Dermis microvascular lymphatic vessel endothelial cell (primary cell): ENCODE measurements around the gene CATSPER3. TPM values are rescaled to one million over a fixed set of nuclear protein-coding genes. Genes with fewer than 3 reads are reported as not detected.

Experiments used
- DNase-seq, 2 donors: peaks; one replicate each; pipeline versions ENCODE4 v3.0.0 to v3.0.0-alpha.2; 2010; ENCODE audit warnings: low read depth in 2 of 2
- total RNA-seq: library from RNA; depleted of rRNA; stranded (reverse); fragments of >200 nt; gene quantifications from 2 replicates; pipeline ENCODE4 v1.2.1, GENCODE V29; 2014

The CATSPER3 gene
- total RNA-seq: under 0.01 and 0.13 TPM in 2 replicates

DNA sequence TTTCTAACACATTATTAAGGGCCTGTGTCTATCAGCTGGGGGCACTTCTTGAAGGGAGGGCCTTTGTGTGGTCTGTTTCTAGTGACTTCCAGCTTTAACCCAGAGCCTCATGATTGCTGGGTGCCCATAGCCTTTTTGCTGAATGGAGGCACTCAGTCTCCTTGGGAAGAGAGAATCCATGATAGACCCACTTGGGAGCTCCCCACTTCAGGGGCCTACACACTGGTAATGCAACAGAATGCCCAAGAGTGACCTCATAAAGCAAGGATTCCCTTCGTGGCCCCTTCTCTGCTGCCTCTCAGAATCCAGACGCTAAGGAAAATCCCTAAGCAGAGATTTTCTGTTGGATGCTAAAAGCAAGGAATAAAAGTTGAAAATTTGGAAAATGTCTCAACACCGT, at the start of gene CATSPER3:
Gene CATSPER3 (plus strand): TSS at position 301 of the 400 bp plus-strand sequence. CDS start 85 bp downstream, at position 386.
- no peak for DNase-seq

DNA sequence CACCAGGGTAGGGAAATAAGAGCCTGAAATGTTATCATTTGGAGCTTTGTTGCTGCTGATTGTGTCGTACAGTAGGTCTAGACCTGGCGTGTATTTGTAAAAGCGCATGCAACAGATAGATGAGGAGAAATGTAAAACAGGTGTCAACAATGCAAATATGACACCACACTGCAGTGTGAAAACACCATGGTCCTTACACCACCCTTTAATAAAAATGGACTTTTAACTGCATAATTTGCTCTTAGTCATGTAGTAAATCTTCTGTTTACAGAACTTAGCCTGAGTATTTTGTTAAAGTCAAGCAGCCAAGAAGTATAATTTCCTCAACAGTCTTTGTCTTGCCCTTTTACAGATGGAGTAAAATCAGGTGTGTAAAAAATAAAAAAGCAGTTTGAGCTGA, 48.8 kb upstream of the CATSPER3 start:
- no peak for DNase-seq

DNA sequence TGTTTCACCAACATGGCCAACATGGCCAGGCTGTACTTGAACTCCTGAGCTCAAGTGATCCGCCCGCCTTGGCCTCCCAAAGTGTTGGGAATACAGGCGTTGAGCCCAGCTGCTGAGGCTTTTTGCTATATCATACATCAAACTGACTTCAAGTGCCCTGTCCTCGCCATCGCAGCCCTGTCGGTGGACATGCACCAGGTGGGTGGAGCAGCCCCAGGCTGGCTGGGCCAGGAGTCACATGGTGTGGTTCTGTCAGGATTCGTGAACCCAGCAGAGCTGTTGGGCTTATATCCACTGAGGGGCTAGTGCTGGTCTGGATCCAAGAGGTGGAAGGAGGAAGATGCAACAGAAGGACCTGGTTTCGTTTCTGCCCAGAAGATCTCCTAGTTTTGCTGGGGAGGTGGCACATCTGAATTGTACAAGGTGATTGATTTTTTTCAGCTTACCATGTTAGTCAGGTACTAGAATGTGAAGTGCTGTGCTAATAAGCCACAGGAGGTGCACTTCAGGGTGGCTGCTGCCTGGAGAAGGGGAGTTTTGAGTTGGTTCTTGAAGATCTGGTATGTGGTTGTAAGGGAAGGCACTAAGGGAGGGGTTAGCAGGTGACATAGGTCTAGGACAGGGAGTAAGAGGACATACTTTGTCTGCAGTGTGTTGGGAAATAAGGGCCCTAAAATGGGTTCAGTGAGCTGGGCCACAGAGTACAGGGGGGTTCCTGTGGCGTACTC, 46.7 kb upstream of the CATSPER3 start:
- DNase-seq: no peak

DNA sequence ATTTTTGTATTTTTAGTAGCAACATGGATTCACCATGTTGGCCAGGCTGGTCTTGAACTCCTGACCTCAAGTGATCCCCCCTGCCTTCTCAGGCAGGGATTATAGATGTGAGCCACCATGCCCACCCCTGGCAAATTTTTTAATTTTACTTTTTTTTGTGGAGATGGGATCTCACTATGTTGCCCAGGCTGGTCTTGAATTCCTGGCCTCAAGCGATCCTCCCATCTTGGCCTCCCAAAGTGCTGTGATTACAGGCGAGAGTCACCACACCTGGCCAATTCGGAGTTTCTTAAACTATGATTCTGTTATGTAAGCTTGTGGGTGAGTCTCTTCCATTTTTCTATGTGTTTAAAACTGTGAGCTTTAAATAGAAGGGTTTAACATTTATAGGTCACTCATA, 35.2 kb upstream of the CATSPER3 start:
- no peak for DNase-seq

DNA sequence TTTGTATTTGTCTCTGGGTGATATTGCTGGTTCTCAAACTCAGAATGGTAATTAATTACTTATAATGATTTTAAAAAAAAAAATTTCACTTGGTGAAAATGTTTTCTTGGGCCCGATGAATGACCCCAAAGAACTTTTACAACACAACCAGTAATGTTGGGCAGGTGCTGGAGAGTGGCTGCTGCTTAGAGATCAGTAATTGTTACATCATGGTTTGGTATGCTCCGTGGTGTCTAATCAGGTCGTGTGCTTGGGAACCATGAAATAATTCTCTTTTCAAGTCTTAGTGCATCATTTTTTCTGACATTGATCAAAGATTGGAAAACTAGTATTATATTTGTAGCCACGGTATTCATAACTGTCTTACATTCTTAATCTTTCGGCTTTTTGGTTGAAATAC, 33.5 kb upstream of the CATSPER3 start:
- no peak for DNase-seq

DNA sequence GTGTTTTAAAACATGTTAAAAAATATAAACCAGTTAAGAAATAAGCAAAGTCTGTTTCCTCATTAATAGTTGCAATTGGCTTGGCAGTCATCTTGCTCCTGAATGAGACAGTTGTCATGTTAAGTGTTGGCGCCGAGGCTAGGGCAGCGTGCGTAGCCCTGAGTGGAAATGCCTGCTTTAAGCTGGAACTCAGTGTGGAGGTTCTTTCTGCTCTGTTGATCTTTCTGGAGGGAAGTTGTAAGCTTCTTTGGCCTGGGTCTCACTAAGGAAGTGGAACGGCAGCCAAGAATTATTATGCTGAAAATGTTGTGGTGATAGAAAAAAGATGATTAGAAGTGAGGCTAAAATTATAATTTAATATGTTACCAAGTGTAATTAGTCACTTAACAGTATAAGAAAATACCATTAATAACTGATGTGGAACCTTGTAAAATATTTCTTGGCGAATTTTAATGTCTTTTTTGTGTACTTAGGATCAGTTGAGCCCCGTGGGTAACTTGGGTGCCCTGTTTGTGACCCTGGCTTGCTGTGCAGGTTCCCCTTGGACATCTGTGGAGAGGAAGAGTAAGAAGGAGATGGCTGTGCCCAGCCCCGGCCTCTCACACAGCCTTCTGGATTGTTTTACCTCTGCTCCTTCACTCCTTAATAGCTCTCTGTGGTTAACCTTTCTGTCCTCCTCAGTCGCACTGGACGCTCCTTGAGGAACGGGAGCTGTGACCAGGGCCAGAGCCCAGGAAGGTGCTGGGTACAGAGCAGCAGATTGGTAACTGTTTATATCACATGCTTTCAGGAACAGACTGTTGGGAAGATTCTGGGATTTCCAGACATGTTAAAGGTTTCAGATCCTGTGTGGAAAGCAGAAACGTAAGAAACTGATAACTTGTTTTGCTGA, 31.8 kb upstream of the CATSPER3 start:
- no peak for DNase-seq

DNA sequence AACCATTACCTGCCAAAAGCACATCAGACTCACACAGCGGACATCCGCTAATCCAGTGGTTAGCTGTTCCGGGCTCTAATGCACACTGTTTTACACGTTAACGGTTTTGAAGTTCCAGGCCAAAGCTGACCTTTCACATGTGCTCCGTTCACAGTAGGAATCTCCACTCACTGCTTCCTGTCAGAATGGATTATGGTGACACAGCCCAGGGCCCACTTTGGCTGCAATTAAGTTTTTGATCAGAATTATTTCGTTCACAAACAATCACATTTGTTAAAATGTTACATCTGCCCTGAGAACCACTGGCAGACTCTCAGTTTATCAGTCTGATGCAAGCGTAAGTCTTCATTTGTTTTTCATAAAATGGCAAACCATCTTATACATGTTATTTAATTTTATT, 30.2 kb upstream of the CATSPER3 start:
- DNase-seq: no peak

DNA sequence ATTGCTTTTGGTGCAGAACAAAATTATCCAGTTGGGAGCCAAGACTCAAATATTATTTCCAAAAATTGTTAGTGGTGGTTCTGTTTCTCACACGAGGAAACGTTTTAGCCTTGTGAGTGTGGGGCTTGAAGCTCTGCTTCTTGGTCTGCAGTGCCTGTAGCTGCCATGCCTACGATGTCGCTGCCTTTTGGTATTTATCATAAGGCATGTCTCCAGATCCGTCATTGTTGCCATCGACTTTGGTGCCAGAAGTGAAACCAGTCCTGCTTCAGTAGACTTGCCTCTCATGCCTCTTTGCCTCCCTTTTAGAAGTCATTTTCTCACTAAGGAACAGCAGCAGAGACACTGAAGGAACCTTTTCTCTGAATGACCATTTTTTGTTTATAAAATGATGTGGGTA, 29.7 kb upstream of the CATSPER3 start:
- DNase-seq: no peak

DNA sequence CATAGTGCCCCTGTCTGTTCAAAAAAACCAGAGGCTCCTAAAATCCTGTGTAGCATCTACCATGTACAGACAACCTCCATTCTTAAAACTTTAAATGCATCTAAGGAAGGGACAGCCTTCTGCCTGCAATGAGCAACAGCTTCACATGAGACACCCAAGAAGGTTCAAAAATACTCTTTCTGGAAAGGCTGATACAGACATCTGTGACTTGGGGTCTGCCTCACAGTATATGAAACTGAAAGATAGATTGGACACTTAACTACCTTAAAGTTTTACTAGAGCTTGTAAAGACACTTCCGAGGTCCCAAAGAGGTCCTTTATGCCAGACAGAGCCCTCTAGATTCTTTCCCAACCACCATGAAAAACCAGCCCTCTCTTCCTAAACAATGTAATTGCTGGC, 28.2 kb upstream of the CATSPER3 start:
- no peak for DNase-seq

DNA sequence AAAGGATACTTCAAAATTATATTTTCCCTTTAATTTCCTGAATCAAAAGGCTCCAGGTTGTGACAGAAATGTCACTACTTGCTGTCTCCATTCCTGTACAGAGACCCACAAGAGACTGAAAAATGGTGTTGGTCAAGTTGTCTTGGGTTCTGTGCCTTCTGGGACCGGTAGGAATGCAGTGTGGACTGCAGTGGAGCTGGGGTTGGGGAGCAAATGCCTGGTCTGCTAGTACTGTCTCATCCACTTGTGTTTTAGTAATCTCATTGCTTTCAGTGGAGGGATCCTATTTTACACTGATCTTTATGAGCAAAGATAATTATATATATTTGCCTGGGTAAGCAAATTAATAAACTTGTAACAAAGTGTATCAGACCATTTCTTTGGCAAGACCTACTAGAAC, 24.2 kb upstream of the CATSPER3 start:
- no peak for DNase-seq

DNA sequence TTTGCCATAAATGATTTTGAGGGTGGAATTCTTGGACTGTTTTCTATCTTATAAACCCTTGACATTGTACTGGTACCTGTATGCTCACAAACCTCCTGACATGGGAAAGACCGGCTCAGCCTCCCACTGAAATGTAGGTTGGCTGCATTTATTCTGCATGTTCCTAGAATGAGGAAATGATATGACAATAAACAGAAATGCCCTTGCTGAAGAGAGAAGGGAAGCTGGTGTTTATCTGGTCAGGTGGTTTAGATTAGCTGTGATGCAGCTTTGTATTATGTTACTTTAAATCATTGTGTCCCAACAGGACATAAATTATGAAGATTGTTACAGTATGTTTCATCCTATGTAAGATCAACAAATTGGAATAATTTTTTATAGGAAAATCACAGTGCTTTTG, 23.1 kb upstream of the CATSPER3 start:
- DNase-seq: no peak

DNA sequence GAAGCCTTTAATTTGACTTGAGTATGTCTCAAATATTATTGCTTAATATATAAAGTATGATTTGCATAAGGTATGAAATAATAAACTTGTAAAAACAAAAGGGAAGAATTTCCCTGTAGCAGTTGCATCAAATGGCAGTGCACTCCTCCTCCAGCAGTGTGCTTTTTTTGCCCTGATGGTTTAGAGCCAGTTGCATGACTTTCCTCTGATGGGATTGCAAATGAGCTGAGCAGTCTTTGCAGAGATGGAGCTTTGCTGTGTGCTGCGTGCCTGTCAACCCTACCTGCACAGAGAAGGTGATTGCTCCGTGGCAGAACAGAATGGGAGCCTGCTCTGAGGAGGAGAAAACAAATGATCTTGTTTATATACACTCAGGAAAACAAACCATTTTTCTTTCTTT, 22.7 kb upstream of the CATSPER3 start:
- DNase-seq: no peak

DNA sequence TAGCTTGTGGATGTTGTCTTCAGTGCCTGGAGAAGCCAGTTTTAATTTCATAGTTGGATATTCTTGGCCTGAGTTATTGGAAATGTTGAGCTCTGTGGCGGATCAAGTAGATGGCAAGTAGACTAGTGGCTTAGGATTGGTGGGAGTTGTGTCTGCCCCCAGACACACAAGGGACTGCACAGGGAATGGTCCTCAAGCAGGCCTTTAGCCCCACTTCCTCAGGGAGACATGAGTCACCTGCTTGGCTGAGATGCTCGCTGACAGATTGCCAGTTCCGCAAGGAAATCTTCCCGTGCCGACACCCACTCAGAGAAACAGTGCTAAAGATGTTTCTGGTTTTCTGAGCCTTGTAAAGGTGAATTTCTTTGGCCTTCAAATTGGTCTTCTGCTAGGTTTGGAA, 18.8 kb upstream of the CATSPER3 start:
- DNase-seq: peak in 1 of 2 donors; percentile 67

DNA sequence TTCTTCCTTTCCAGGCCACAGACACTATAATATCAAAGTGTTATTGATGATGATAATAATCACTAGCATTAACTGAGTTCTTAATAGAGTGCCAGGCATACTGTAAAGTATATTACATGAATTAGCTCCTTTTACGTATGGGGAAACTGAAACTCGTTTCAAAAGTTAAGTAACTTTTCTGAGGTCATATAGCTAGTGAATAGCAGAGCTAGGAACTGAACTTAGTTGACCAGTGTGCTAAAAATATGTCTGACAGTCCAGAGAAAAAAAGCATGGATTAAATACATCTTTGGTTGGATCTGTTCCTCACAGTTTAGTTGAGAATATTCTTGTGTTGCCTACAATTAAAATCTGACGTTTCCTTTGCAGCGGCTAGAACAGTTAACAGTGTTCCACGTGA, 18.4 kb upstream of the CATSPER3 start:
- no peak for DNase-seq

DNA sequence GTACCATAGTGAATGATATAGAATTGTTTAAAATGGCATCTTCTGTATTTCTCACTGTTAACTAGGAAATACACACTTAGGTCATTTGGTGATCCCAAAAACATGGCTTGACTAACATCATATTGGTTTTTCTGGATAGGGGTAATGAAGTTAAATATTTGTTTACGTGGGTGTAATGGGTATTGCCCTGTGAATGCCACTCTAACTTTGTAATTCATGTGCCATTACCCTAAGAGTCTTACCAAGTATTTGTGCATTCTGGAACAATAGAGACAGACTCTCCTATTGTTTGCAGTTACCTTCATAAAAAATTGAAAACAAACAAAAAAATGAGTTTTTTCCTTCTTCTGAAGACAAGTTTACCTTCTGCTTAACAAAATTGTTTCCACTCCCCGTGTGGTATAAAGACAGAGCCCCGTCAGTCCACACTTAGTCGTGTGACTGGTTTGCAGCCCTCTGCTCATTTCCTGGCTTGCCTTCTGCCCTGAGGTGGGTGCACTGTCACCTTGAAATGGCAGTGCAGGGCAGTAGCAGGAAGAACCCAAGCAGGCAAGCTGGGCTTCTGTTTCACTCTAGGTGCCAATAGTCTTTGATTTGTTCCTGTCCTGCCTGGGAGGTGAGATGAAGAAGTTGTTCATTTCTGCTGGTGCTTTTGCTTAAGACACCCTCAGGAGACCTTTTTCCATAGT, 9.6 kb upstream of the CATSPER3 start:
- no peak for DNase-seq

DNA sequence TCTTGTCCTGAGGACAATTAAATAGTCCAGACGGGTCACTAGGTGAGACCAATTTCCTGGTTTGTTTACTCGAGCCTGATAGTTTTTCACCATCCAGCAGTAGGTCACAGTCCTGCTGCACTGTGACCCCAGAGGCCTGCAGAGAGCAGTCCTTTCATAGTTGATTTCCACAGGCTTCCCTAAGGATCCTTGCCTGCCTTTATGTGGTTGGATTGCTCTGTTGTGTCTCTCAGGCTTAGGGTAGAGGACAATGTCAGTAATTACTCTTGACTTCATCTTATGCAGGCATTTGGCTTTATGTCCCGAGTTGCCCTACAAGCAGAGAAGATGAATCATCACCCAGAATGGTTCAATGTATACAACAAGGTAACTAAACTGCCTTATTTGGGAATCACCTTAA, 9.0 kb upstream of the CATSPER3 start:
- no peak for DNase-seq

DNA sequence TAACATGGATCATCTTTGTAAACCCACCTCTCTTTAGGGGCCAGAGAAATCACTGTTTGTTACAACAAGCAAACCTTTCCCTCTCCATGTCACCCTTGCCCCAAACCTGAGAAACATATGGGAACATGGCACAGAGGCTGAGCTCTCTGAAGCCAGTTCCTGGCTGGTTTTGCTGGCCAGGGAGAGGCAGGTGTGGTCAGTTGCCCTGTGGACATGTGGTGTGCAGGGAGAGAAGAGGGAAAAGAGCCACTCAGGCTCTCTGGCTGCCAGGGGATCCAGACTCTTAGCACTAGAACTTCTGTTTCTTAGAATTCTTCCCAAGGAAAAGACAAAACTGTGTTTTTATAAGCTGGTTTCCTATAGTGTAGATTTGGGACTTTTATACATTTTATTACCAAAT, 4.6 kb upstream of the CATSPER3 start:
- no peak for DNase-seq

DNA sequence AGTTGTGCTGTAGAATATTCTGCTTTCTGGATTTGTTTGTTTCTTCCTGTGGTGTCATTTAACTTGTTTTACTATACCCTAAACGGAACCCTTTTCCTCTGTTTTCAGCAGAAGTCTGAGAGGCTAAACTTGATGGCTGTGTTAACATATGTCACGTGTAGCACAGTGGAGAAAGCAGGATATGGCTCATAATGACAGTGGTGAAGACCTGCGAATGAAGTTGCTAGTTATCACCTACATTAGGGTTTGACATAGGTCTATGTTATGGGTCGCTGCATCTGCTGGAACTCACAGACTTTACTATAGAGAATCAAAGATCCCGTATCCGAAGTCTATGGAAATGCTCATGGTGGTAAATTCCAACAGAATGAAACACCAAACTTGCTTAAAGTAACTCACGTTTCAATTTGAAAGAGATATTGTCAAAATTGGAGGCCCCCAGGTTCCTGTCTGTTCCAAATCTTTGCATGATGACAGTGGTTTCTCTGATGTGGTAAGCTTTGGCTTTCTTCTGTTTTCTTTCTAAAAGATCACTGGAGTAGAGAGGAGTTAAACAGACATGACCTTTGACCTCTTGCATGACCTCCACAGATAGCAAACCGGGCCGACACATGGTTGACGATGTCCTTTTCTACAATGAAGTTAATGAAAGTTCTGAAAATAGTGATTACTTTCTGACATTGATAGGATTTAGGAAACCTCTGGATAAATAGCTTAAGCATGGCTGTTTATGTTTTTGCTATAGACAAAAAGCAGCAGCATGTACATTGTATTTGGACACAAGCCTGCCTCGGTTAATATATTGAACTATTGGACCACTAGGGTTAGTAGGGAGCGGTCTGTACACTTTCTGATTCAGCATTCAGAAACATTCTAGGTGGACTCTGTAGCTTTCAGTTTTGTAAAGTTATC, 3.1 kb upstream of the CATSPER3 start:
- no peak for DNase-seq

DNA sequence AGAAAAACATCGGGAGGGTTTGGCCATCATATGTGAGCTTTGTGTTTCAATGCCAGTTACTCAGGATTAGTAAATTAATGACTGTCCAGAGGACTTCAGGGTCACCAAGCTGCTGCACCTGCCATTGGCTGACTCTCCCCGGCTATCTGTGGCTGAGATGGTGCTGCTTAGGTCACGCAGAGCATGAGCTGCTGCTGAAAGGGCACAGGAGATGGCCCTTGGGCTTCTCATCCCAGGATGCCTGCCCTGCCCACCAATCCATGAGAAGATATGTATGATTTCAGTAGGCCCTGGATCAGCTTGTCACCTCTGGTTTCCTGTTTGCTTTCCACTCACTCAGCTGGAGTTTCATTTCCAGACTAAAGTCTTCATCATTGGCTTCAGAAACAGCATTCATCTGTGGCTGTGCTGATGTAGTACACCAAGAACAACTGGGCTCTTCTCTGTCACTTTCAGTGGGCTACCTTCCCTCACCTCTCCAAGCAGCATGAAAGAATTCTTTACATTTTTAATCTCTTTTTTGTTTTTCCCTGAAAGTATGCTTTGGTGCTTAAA, 2.4 kb upstream of the CATSPER3 start:
- peak; percentile 4 to 8 for DNase-seq

DNA sequence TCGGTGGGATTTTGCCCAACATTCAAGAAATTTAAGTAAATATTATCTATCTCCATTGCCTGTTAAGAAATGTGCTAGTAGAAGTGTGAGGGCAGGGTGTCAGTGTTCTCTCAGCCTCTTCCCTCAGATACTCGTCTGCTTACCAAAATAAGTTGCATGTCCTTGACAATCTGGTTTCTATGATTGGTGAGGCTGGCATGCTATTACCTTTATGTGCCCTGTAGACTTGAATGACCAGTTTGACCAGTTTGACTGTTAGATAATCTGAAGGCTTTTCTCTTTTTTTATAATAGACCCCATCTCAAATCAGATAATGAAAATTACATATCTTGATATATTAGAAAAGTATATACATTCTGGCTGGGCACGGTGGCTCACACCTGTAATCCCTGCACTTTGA, 348 bp downstream of the CATSPER3 start:
- no peak for DNase-seq

DNA sequence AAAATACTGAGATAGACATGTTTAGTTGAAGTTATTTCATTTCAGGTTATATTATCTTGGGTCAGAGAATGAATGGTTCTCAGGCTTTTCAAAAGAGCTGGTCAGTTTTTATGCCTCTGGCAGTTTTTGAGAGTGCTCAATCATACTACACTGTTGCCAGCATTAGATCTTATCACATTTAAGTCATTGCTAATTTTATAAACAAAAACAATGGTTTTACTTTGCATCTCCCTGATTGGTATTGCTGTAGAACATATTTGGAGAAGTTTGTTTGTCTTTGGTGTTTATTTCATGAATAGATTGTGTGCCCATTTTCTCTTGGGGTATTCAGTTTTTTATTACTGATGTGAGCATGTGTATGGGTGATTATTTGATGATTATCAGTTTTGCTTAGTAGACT, 1.5 kb downstream of the CATSPER3 start:
- no peak for DNase-seq
